Type B pancreatic cell (in vitro differentiated cells): ENCODE results near the gene ENTPD3. TPM values are rescaled to one million over a fixed set of nuclear protein-coding genes. Genes with fewer than 3 reads are reported as not detected.

Source experiments
- DNase-seq: peaks from one replicate; pipeline ENCODE4 v3.0.0; 2021; ENCODE audit warnings: mixed read lengths; ENCODE audit not compliant: unreplicated experiment; ENCODE audit errors: extremely low spot score
- H3K27ac Mint-ChIP-seq: 2 replicates; pipeline ENCODE4 v1.8.0; 2021; ENCODE audit warnings: mild to moderate bottlenecking, mixed read lengths
- H3K27me3 Mint-ChIP-seq: 2 replicates; pipeline ENCODE4 v1.8.0; 2021; ENCODE audit warnings: mixed read lengths
- H3K36me3 Mint-ChIP-seq: 2 replicates; pipeline ENCODE4 v1.8.0; 2021; ENCODE audit warnings: mixed read lengths
- H3K4me1 Mint-ChIP-seq: one replicate; pipeline ENCODE4 v1.8.0; 2021; ENCODE audit warnings: mixed read lengths; ENCODE audit not compliant: unreplicated experiment
- H3K4me3 Mint-ChIP-seq: 2 replicates; pipeline ENCODE4 v1.8.0; 2021; ENCODE audit warnings: mild to moderate bottlenecking, mixed read lengths
- H3K9me3 Mint-ChIP-seq: 2 replicates; pipeline ENCODE4 v1.8.0; 2021; ENCODE audit warnings: mixed read lengths
- CTCF ChIP-seq: fragments of 200-600 bp; sonication (generic); conservative IDR thresholded peaks from 2 replicates; pipeline ENCODE4 v1.5.0; 2021; ENCODE audit warnings: antibody characterized with exemption, mild to moderate bottlenecking
- total RNA-seq: library from RNA; stranded (reverse); gene quantifications from 2 replicates; pipeline ENCODE4 v1.2.1, GENCODE V29; 2021; ENCODE audit warnings: low replicate concordance

Gene ENTPD3
- total RNA-seq, 1 donor from 2014 or later = 2.5 TPM

GRCh38 chr3:40387895-40388254 lies 891 bp downstream of the ENTPD3 start:
- TF ChIP-seq CTCF = no peak
- H3K4me1 Mint-ChIP-seq = peaks cover 17% of the 10 kb centered on the region
- H3K9me3 Mint-ChIP-seq = no peaks in the 10 kb centered on the region
- peak overlapping the region; percentile 88 for H3K4me3 Mint-ChIP-seq
- DNase-seq = no peak
- H3K27ac Mint-ChIP-seq = no peak overlapping the region
- peaks cover 55% of the 10 kb centered on the region for H3K27me3 Mint-ChIP-seq
- H3K36me3 Mint-ChIP-seq = no peaks in the 10 kb centered on the region

- no peak overlapping the region for H3K4me3 Mint-ChIP-seq
- H3K27me3 Mint-ChIP-seq = peaks cover 2% of the 10 kb centered on the region
- H3K27ac Mint-ChIP-seq = no peak overlapping the region
- no peaks in the 10 kb centered on the region for H3K36me3 Mint-ChIP-seq
- no peak for TF ChIP-seq CTCF
- peaks cover 11% of the 10 kb centered on the region for H3K4me1 Mint-ChIP-seq
- no peak for DNase-seq
- no peaks in the 10 kb centered on the region for H3K9me3 Mint-ChIP-seq
Observed at GRCh38 chr3:40396406-40396805, 9.4 kb downstream of the ENTPD3 start.

GRCh38 chr3:40397129-40397528 lies 10.1 kb downstream of the ENTPD3 start:
- H3K27me3 Mint-ChIP-seq = no peaks in the 10 kb centered on the region
- H3K4me3 Mint-ChIP-seq = no peak overlapping the region
- TF ChIP-seq CTCF = no peak
- no peak for DNase-seq
- H3K9me3 Mint-ChIP-seq = no peaks in the 10 kb centered on the region
- H3K4me1 Mint-ChIP-seq = peaks cover 11% of the 10 kb centered on the region
- no peaks in the 10 kb centered on the region for H3K36me3 Mint-ChIP-seq
- no peak overlapping the region for H3K27ac Mint-ChIP-seq

- H3K27ac Mint-ChIP-seq = peak overlapping the region; percentile 45
- no peaks in the 10 kb centered on the region for H3K36me3 Mint-ChIP-seq
- H3K4me3 Mint-ChIP-seq = no peak overlapping the region
- peaks cover 11% of the 10 kb centered on the region for H3K4me1 Mint-ChIP-seq
- no peak for DNase-seq
- H3K27me3 Mint-ChIP-seq = no peaks in the 10 kb centered on the region
- H3K9me3 Mint-ChIP-seq = no peaks in the 10 kb centered on the region
- no peak for TF ChIP-seq CTCF
Observed at GRCh38 chr3:40397912-40398311, 10.9 kb downstream of the ENTPD3 start.

GRCh38 chr3:40398346-40398745 lies 11.4 kb downstream of the ENTPD3 start:
- peak overlapping the region; percentile 45 for H3K27ac Mint-ChIP-seq
- H3K9me3 Mint-ChIP-seq = no peaks in the 10 kb centered on the region
- no peaks in the 10 kb centered on the region for H3K36me3 Mint-ChIP-seq
- TF ChIP-seq CTCF = no peak
- H3K27me3 Mint-ChIP-seq = no peaks in the 10 kb centered on the region
- no peak overlapping the region for H3K4me3 Mint-ChIP-seq
- H3K4me1 Mint-ChIP-seq = peaks cover 11% of the 10 kb centered on the region
- DNase-seq = no peak

GRCh38 chr3:40404591-40405198 lies 17.7 kb downstream of the ENTPD3 start:
- TF ChIP-seq CTCF = no peak
- H3K4me1 Mint-ChIP-seq = no peaks in the 10 kb centered on the region
- H3K27me3 Mint-ChIP-seq = no peaks in the 10 kb centered on the region

More at GRCh38 chr3:40404591-40405198, 17.7 kb downstream of the ENTPD3 start:
- no peak overlapping the region for H3K4me3 Mint-ChIP-seq
- no peak overlapping the region for H3K27ac Mint-ChIP-seq
- H3K36me3 Mint-ChIP-seq = no peaks in the 10 kb centered on the region
- no peak for DNase-seq
- H3K9me3 Mint-ChIP-seq = no peaks in the 10 kb centered on the region
